GM20431 (cell line): ENCODE measurements around the gene ZDHHC12.

Experiments
- in situ Hi-C: fragments of 300-500 bp; cut with MseI, MboI; formaldehyde crosslinking; loops from one replicate; pipeline ENCODE4 v1.15.0; 2020; ENCODE audit warnings: low sequenced_read_pairs; ENCODE audit not compliant: unreplicated experiment

ZDHHC12 gene

GRCh38 chr9:128723866-128724743 is at the start of gene ZDHHC12:
Gene ZDHHC12 (minus strand): TSS chr9:128724127. CDS start chr9:128724093, 34 bp downstream.
- in situ Hi-C loops: no loop called here

GRCh38 chr9:128773049-128773448 is 49.1 kb upstream of the ZDHHC12 start:
- in situ Hi-C loops: no loop called here

GRCh38 chr9:128771745-128772519 is 48.0 kb upstream of the ZDHHC12 start, which contains the start of gene ZER1:
Gene ZER1 (minus strand): TSS chr9:128771927. CDS start chr9:128755565, 16,362 bp downstream.
- in situ Hi-C loops: no loop called here

- in situ Hi-C loops: no loop called here
Measured at GRCh38 chr9:128771094-128771721, 47.3 kb upstream of the ZDHHC12 start.

GRCh38 chr9:128770286-128771030 is 46.5 kb upstream of the ZDHHC12 start:
- in situ Hi-C loops: no loop called here

GRCh38 chr9:128768606-128769005 is 44.7 kb upstream of the ZDHHC12 start:
- in situ Hi-C loops: no loop called here

GRCh38 chr9:128765499-128765898 is 41.6 kb upstream of the ZDHHC12 start:
- in situ Hi-C loops: no loop called here

GRCh38 chr9:128764361-128764760 is 40.4 kb upstream of the ZDHHC12 start:
- in situ Hi-C loops: no loop called here

- in situ Hi-C loops: no loop called here
Measured at GRCh38 chr9:128762671-128763449, 38.9 kb upstream of the ZDHHC12 start.

- in situ Hi-C loops: no loop called here
Measured at GRCh38 chr9:128757602-128758001, 33.7 kb upstream of the ZDHHC12 start.

- in situ Hi-C loops: no loop called here
Measured at GRCh38 chr9:128753627-128754026, 29.7 kb upstream of the ZDHHC12 start.

- in situ Hi-C loops: no loop called here
Measured at GRCh38 chr9:128750926-128751595, 27.1 kb upstream of the ZDHHC12 start.

- in situ Hi-C loops: no loop called here
Measured at GRCh38 chr9:128747241-128747640, 23.3 kb upstream of the ZDHHC12 start.

GRCh38 chr9:128743421-128743820 is 19.5 kb upstream of the ZDHHC12 start:
- in situ Hi-C loops: no loop called here

GRCh38 chr9:128742401-128742800 is 18.5 kb upstream of the ZDHHC12 start:
- in situ Hi-C loops: no loop called here

GRCh38 chr9:128735373-128735772 is 11.4 kb upstream of the ZDHHC12 start:
- in situ Hi-C loops: no loop called here

- in situ Hi-C loops: no loop called here
Measured at GRCh38 chr9:128733256-128733655, 9.3 kb upstream of the ZDHHC12 start.

- in situ Hi-C loops: no loop called here
Measured at GRCh38 chr9:128732576-128732975, 8.6 kb upstream of the ZDHHC12 start.

- in situ Hi-C loops: no loop called here
Measured at GRCh38 chr9:128731691-128732090, 7.8 kb upstream of the ZDHHC12 start.
